Fibroblast of skin of left quadriceps (primary cell): ENCODE data around the gene RGS8.

Experiments
- DNase-seq, 2 experiments: peaks; one replicate each; pipeline ENCODE4 v3.0.0-alpha.2; 2013; ENCODE audit warnings: low read depth in 2 of 2

Gene RGS8

DNA sequence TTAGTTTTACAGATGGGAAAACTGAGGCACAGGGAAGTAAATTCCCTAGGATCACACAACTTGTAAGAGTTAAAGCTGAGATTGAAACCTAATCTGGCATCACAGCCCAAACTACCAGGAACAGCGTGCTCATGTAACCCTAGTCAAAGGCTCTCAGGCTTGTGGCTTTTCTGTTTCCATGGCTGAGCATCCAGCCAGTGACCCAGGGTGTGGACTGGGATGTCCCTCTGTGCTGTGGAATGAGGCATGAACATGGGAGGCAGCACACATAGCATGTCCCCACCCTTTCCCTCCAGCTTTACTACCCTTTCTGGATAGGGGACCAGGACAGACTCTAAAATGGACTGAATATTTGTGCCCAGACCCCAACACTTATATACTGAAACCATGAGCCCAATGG, 45.1 kb downstream of the RGS8 start:
- DNase-seq, result no peak

DNA sequence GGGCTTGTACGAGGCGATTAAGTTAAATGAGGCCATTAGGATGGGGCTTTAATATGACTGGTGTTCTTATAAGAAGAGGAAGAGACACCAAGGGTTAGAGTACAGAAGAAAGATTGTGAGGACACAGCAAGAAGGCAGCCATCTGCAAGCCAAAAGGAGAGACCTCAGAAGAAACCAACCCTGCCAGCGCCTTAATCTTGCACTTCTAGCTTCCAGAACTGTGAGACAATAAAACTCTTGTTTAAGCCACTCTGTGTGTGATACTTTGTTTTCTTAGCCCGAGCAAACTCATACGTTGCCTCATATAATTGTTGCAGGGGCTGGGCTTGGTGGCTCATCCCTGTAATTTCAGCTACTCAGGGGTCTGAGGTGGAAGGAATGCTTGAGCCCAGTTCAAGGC, 46.6 kb downstream of the RGS8 start:
- DNase-seq, result no peak

DNA sequence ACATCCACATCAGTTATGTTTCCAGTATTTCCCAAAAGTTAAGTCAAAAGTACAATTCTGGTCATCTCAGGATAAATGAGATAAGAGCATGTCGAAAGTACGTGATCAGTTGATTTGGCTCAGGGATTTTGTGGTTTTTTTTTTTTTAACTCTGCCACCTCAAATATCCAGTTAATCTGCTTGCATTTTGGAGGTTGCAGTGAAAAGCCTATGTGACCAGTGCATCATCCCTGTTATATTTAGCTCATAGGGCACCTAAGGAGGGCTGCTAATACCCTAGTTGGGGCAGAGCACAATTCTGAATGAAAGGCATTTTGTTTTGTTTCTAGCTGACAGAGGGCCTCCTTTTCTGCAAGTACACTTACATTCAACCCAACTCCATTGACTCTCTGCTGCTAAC, 48.5 kb downstream of the RGS8 start:
- DNase-seq, result no peak
